Measurements from ENCODE around the gene TSPY8. TPM values are rescaled to one million over a fixed set of nuclear protein-coding genes. Genes with fewer than 3 reads are reported as not detected.
"Not testable (repeated sequence)": the region's sequence is repeated elsewhere in the genome, so short reads cannot be mapped to it uniquely, and the experiment has no call there.

Gene TSPY8, protein sequence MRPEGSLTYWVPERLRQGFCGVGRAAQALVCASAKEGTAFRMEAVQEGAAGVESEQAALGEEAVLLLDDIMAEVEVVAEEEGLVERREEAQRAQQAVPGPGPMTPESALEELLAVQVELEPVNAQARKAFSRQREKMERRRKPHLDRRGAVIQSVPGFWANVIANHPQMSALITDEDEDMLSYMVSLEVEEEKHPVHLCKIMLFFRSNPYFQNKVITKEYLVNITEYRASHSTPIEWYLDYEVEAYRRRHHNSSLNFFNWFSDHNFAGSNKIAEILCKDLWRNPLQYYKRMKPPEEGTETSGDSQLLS
- not detected in 2 replicates for total RNA-seq (2014; rRNA removed; shearing (Covaris generic))

DNA sequence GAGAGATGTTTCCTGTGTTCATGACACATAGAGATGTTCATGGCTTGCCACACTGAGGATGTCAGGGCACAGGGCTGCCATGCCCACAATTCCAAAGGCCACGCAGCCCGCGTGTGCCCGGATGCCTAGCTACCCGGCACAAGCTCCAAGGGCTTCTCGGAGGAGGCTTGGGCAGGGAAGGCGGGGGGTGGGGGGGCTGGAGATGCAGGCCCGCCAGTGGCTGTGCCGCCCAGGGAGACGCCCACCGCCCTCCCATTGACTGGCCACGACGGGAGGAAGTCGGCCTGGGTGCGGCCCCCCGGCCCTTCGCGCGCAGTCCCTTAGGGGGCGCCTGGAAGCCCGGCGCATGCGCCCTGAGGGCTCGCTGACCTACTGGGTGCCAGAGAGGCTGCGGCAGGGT, at the start of gene TSPY8:
TSPY8 (plus strand) TSS at position 301 of the 400 bp plus-strand sequence; CDS start at position 347, 46 bp downstream.
- not testable (repeated sequence) for DNase-seq (ENCODE audit: low read depth)

DNA sequence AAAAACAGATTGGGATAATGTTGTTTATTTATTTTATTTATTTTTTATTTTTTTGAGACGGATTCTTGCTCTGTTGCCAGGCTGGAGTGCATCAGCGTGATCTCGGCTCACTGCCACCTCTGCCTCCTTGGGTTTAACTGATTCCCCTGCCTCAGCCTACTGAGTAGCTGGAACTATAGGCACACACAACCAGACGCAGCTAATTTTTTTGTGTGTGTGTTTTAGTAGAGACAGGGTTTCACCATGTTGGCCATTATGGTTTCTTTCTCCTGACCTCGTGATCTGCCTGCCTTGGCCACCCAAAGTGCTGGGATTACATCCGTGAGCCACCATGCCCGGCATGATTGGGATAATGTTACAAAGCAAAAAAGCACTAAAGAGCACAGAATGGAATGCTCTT, 36.6 kb upstream of the TSPY8 start:
- DNase-seq (ENCODE audit: low read depth), result no peak

DNA sequence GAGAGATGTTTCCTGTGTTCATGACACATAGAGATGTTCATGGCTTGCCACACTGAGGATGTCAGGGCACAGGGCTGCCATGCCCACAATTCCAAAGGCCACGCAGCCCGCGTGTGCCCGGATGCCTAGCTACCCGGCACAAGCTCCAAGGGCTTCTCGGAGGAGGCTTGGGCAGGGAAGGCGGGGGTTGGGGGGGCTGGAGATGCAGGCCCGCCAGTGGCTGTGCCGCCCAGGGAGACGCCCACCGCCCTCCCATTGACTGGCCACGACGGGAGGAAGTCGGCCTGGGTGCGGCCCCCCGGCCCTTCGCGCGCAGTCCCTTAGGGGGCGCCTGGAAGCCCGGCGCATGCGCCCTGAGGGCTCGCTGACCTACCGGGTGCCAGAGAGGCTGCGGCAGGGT, 20.4 kb upstream of the TSPY8 start, which contains the start of gene TSPY4:
TSPY4 (plus strand) TSS at position 301 of the 400 bp plus-strand sequence; CDS start at position 347, 46 bp downstream.
- DNase-seq (ENCODE audit: low read depth), result not testable (repeated sequence)

DNA sequence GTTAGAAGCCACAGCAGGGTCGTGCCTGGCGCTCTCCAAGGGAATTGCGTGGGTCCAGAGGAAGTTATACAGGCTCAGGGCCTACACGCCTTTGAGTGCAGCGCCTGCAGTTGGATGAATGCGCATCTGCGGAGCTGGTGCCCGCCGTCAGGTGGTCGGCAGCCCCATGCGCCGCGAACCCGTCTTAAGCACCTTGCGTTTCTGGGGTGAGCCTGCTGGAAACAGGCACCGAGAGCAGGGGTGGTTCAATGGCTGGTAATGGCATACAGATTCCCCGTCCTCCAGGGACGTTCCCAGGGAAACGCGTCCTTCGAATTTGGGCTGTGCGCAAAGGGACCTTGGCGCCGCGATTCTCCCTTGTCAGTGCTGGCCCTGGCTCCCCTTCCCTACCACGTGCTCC, 38.9 kb downstream of the TSPY8 start:
- DNase-seq (ENCODE audit: low read depth), result not testable (repeated sequence)

DNA sequence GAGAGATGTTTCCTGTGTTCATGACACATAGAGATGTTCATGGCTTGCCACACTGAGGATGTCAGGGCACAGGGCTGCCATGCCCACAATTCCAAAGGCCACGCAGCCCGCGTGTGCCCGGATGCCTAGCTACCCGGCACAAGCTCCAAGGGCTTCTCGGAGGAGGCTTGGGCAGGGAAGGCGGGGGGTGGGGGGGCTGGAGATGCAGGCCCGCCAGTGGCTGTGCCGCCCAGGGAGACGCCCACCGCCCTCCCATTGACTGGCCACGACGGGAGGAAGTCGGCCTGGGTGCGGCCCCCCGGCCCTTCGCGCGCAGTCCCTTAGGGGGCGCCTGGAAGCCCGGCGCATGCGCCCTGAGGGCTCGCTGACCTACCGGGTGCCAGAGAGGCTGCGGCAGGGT, 40.5 kb downstream of the TSPY8 start, which contains the start of gene TSPY3:
TSPY3 (plus strand) TSS at position 301 of the 400 bp plus-strand sequence; CDS start at position 347, 46 bp downstream.
- DNase-seq (ENCODE audit: low read depth), result not testable (repeated sequence)

Other genes with a start within 250 kb of the TSPY8 start
- not detected in 2 replicates for gene TSPY4, start 20.3 kb upstream of the TSPY8 start, total RNA-seq (2014; rRNA removed; shearing (Covaris generic))
- not detected in 2 replicates for gene TSPY3, start 40.6 kb downstream of the TSPY8 start, total RNA-seq (2014; rRNA removed; shearing (Covaris generic))
- gene TSPY1, start 109.2 kb downstream of the TSPY8 start, total RNA-seq (2014; rRNA removed; shearing (Covaris generic)), result not detected in 2 replicates
- gene TSPY9, start 129.5 kb downstream of the TSPY8 start, total RNA-seq (2014; rRNA removed; shearing (Covaris generic)), result not detected in 2 replicates
- gene TSPY10, start 170.1 kb downstream of the TSPY8 start, total RNA-seq (2014; rRNA removed; shearing (Covaris generic)), result not detected in 2 replicates

Measured in M059J (cell line).